Lung (tissue), 12 donors: ENCODE measurements around the gene CDK2AP2. TPM values are rescaled to one million over a fixed set of nuclear protein-coding genes. Genes with fewer than 3 reads are reported as not detected.

Source experiments
- ATAC-seq: fragments of 200-7000 bp; cut with Tn5 transposase; one replicate; pipeline ENCODE4 v1.9.1; 2020; ENCODE audit warnings: moderate number of reproducible peaks; ENCODE audit not compliant: insufficient read depth, low FRiP score
- DNase-seq, 3 donors: peaks; one replicate each; pipeline ENCODE4 v3.0.0-alpha.2; 2013 to 2017
- H3K27ac ChIP-seq, 2 donors: one replicate each; pipeline ENCODE4 v1.5.1; 2013; ENCODE audit warnings: mild to moderate bottlenecking in 2 of 2, moderate library complexity in 2 of 2, control low read depth in 1 of 2, inconsistent platforms in 1 of 2, low read depth in 1 of 2, low read length in 1 of 2
- H3K27me3 ChIP-seq, 3 donors: one replicate each; pipeline ENCODE4 v1.5.1; 2013; ENCODE audit warnings: low read length in 2 of 3; ENCODE audit not compliant: control insufficient read depth in 3 of 3, insufficient read depth in 3 of 3
- H3K36me3 ChIP-seq, 4 donors: one replicate each; pipeline ENCODE4 v1.5.1; 2013; ENCODE audit warnings: low read length in 4 of 4, mild to moderate bottlenecking in 1 of 4, moderate library complexity in 1 of 4; ENCODE audit not compliant: control insufficient read depth in 4 of 4, insufficient read depth in 4 of 4
- H3K4me1 ChIP-seq, 5 donors: one replicate each; pipeline ENCODE4 v1.5.1; 2013; ENCODE audit warnings: low read length in 5 of 5, mild to moderate bottlenecking in 2 of 5, moderate library complexity in 1 of 5; ENCODE audit not compliant: control insufficient read depth in 5 of 5, insufficient read depth in 5 of 5
- H3K4me3 ChIP-seq: one replicate; pipeline ENCODE4 v1.5.1; 2013; ENCODE audit warnings: mild to moderate bottlenecking, control low read depth, moderate library complexity
- H3K9ac ChIP-seq, 2 donors: one replicate each; pipeline ENCODE4 v1.5.1; 2013; ENCODE audit warnings: low read length in 2 of 2, control low read depth in 1 of 2; ENCODE audit not compliant: insufficient read depth in 1 of 2
- H3K9me3 ChIP-seq, 4 donors: one replicate each; pipeline ENCODE4 v1.5.1; 2013; ENCODE audit warnings: low read length in 3 of 4, mild to moderate bottlenecking in 1 of 4, moderate library complexity in 1 of 4; ENCODE audit not compliant: control insufficient read depth in 4 of 4, insufficient read depth in 3 of 4
- WGBS, 2 donors: extraction: QIAGEN DNeasy Blood & Tissue Kit; methylation state at CpG; one replicate each; pipeline ENCODE4 v1.1.7; 2013; 5-methylcytosine and 5-hydroxymethylcytosine counted together
- polyA plus RNA-seq, 2 donors: library from polyadenylated mRNA; stranded (reverse); fragments of 200-250 nt; gene quantifications; one replicate each; pipeline ENCODE4 v1.2.1, GENCODE V29; 2013
- total RNA-seq, 2 donors: library from RNA; depleted of rRNA in 1 of 2; stranded (reverse); fragments of >200 nt in 1 of 2; gene quantifications; one replicate each; pipeline ENCODE4 v1.2.1, GENCODE V29; 2014 to 2021
- TF ChIP-seq, protein P1 (sequence below): IDR thresholded peaks from 2 replicates; pipeline ENCODE4 v1.5.1; 2012; ENCODE audit warnings: mild to moderate bottlenecking; ENCODE audit errors: control extremely low read depth, extremely low read depth
- donor health status: control.
- donor health status: control.
- donor health status: Bipolar disorder and iron deficiency.
- donor health status: healthy.
- donor health status: DM: yes; HTN: yes; CAD: no.

CDK2AP2 gene
- total and polyA plus RNA-seq, 4 donors = 21.7 to 149 (median 121) TPM

DNA sequence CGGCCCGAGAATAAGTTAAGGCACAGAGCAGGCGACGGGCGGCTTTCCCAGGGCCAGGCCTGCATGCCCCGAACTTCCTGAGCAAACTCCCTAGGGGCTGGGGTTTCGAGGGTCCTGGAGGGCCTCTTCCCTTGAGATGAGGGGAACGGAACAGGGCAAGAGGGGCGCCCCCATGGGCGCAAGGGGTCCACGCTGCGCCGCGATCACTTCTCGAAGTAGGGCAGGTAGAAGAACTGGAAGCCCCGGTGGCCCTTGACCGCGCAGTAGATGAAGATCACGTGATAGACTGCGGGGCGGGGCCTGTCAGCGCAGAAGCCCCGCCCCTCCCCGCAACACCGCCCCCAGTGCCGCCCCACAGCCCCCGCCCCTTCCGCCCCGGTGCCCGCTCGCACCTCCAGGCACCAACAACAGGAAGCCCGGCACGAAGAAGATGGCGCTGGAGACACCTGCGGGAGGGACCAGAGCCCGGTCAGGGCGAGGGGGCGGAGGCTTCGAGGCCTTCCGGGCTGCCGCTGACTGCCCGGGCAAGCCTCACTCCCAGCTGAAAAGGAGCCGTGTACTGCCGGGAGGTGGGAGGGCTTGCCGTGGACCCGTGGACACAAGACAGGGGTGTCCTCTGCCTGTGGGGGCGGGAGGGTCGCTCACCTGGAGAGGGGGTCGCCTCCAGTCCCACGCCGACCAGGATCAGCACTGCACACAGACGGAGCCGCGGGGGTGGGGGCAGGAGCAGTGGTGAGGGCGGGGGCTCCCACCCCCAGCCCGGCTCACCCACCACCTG, 43.4 kb downstream of the CDK2AP2 start:
- no peaks in the 10 kb centered on the region for H3K9me3 ChIP-seq
- TF ChIP-seq, protein P1, sequence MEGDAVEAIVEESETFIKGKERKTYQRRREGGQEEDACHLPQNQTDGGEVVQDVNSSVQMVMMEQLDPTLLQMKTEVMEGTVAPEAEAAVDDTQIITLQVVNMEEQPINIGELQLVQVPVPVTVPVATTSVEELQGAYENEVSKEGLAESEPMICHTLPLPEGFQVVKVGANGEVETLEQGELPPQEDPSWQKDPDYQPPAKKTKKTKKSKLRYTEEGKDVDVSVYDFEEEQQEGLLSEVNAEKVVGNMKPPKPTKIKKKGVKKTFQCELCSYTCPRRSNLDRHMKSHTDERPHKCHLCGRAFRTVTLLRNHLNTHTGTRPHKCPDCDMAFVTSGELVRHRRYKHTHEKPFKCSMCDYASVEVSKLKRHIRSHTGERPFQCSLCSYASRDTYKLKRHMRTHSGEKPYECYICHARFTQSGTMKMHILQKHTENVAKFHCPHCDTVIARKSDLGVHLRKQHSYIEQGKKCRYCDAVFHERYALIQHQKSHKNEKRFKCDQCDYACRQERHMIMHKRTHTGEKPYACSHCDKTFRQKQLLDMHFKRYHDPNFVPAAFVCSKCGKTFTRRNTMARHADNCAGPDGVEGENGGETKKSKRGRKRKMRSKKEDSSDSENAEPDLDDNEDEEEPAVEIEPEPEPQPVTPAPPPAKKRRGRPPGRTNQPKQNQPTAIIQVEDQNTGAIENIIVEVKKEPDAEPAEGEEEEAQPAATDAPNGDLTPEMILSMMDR = no peak
- H3K27ac ChIP-seq = peak overlapping the region; percentile 90 to 96
- no peaks in the 10 kb centered on the region for H3K36me3 ChIP-seq
- ATAC-seq = peak; percentile 73
- peak overlapping the region; percentile 73 for H3K4me3 ChIP-seq
- H3K4me1 ChIP-seq = peaks cover 0 to 19% (median 4%) of the 10 kb centered on the region in 5 donors
- 14 to 15% methylated on average over 40 to 56 of the region's 56 CpGs for WGBS, 2 donors
- no peak overlapping the region for H3K9ac ChIP-seq
- H3K27me3 ChIP-seq = no peaks in the 10 kb centered on the region
- peak; percentile 58 to 86 (median 80) for DNase-seq

DNA sequence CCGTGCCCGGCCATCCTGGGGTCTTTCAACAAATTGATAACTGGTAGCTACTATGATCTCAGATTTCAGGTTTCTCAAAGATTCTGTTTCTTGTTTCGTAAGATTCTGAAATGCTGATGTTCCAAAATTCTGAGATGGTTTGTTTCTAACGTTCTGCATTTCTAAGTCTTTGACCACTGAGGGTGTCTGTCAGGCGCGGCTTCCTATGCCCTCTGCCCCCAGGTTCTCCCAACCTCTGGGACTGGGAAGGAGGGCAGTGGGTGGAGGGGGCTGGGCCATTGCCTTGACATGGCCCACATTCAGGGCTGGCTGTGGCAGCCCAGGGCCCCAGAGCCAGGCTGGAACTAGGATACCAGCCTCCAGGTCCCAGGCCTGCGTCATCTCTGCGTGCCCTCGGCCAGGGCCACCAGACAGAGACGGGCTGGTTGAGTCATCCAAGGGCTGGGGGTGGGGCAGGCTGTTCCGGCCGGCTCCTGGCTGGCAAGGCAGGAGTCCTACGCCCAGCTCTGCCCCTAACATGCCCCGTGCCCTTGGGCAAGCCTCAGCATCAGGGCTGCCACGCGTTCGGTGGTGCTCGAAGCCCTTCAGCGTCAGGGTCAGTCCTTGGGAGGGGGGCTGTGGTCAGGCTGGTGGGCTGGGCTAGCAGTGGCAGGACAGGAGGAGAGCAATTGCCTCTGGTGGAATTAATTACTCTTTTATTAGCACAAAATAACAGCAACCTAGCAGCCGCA, 44.1 kb downstream of the CDK2AP2 start:
- Histone ChIP-seq H3K9me3 (no peaks in the 10 kb centered on the region), H3K27ac (peak overlapping the region; percentile 57 to 90), H3K4me1 (peaks cover 0 to 19% (median 4%) of the 10 kb centered on the region in 5 donors), H3K9ac (no peak overlapping the region), H3K36me3 (no peaks in the 10 kb centered on the region), H3K4me3 (peak overlapping the region; percentile 25), H3K27me3 (no peaks in the 10 kb centered on the region)
- 73 to 80% methylated on average over 19 to 20 of the region's 20 CpGs for WGBS, 2 donors
- DNase-seq (no peak), ATAC-seq (peak; percentile 29)
- TF ChIP-seq, protein P1 = no peak

- WGBS, 2 donors = 96 to 97% methylated on average over 10 of the region's 10 CpGs
- Histone ChIP-seq H3K4me3 (no peak overlapping the region), H3K9ac (no peak overlapping the region), H3K9me3 (no peaks in the 10 kb centered on the region), H3K27ac (no peak overlapping the region), H3K4me1 (peaks cover 0 to 19% (median 4%) of the 10 kb centered on the region in 5 donors), H3K36me3 (no peaks in the 10 kb centered on the region), H3K27me3 (no peaks in the 10 kb centered on the region)
- no peak for DNase-seq
- no peak for ATAC-seq
- TF ChIP-seq, protein P1 = no peak
Measured at GRCh38 chr11:67463186-67463585, 44.8 kb downstream of the CDK2AP2 start.
